ENCODE results near the gene TPRG1. TPM values are rescaled to one million over a fixed set of nuclear protein-coding genes. Genes with fewer than 3 reads are reported as not detected.
"Not testable (repeated sequence)": the region's sequence is repeated elsewhere in the genome, so short reads cannot be mapped to it uniquely, and the experiment has no call there.

Gene TPRG1
- total RNA-seq, 1 experiment from 2014 or later = 2.7 TPM

GRCh38 chr3:189304465-189305351, 132.9 kb downstream of the TPRG1 start:
- no peak for DNase-seq (ENCODE audit: extremely low read depth, low read depth)

- DNase-seq (ENCODE audit: extremely low read depth, low read depth) = no peak
Observed at GRCh38 chr3:189305412-189305811, 133.6 kb downstream of the TPRG1 start.

GRCh38 chr3:189307963-189308362, 136.2 kb downstream of the TPRG1 start:
- DNase-seq (ENCODE audit: extremely low read depth, low read depth) = no peak

DNA sequence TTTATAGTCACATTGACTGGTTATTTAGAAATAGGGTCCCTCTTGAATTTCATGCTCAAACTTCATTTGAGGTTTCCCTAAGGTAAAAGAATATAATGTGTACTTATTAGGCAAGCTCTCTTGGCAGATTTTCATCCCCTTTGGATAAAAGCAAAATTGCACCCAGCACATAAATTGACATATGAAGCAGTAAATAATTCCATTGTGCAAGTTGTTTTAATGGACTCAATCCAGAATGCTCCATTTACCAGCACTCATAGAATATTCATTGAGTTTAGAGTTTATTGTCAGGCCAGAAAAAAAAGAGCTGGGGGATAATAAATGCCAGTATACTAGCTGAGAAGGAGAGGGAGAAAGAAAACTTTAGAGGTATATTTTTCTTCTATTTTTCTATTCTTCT, 136.8 kb downstream of the TPRG1 start:
- no peak for DNase-seq (ENCODE audit: extremely low read depth, low read depth)

DNA sequence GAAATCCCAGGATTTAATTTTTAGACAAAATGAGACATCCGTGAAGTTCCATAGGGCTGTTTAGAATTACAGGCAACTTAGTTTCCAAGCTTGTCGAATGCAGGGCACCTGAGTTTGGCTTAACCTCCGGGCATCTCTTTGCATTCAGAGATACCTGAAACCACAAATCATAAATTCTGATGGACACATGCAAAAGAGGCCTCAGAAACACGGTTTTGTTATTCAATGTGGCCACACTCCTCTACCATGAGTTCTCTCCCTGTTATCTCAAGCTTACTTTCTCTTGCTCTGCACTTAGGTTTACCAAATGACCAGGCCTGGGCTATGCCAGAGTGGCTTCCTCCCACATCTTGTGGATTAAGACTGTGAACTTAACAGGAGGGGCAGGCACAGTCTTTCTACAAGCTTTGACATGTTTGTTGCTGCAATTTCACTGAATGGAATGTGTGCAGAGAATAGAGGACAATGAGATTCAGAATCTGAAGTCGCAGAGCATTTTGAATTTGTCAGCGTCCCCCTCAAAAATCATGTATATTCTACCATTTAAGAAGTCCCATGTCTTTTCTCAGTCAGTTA, 137.7 kb downstream of the TPRG1 start:
- DNase-seq (ENCODE audit: extremely low read depth, low read depth) = no peak

GRCh38 chr3:189311521-189311920, 139.8 kb downstream of the TPRG1 start:
- DNase-seq (ENCODE audit: extremely low read depth, low read depth) = no peak

DNA sequence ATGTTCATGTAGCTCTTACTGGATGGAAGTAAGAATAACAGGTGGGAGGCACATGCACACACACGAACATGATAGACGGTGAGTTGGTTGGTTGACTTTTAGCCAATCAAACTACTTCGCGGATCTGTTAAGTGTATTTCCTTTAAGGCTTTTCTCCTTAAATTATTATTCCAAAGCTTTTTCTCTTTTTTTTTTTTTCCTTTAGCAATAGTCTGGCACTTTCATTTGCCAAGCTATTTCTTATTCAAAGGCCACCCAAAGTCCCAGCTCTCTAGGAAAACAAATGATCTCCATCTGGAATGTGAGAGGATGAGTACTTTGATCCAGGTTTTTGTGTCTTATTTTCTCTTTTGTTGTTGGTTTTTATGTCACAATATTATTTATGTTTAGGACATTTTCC, 141.1 kb downstream of the TPRG1 start:
- no peak for DNase-seq (ENCODE audit: extremely low read depth, low read depth)

DNA sequence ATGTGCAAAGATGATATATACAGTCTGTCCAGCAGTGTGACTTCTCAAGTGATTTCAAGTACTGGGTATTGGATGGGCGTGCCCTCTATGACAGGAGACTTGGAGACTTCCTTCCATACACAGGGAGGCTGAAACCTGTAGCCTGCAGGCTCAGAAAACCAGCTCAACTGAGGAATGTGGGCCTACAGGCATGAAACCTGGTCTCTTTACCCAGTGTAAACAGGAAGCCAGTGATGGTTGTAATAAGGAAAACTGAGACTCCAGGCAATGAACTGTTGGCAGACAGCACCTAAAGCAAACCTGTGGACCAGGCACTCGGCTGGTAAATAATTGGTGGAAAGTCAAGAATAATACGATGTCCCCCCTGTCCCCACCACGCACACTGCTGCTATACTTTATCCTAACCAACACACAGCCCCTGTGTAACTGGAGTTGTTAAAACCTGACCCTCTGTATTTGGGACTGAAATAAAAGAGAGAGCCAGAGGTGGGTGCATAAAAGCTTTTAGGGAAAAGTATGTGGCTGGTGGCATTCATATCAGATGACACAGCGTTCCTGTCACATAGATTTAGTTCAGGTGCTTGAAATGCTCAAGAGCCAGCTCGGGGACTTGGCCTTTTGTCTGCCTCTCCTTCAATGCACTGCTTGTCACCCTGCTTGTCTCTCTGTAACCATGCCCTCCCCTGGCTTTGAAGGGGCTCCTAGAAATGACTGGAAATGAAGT, 144.7 kb downstream of the TPRG1 start:
- no peak for DNase-seq (ENCODE audit: extremely low read depth, low read depth)

GRCh38 chr3:189317911-189318310, 146.1 kb downstream of the TPRG1 start:
- no peak for DNase-seq (ENCODE audit: extremely low read depth, low read depth)

- no peak for DNase-seq (ENCODE audit: extremely low read depth, low read depth)
Observed at GRCh38 chr3:189320511-189320910, 148.7 kb downstream of the TPRG1 start.

DNA sequence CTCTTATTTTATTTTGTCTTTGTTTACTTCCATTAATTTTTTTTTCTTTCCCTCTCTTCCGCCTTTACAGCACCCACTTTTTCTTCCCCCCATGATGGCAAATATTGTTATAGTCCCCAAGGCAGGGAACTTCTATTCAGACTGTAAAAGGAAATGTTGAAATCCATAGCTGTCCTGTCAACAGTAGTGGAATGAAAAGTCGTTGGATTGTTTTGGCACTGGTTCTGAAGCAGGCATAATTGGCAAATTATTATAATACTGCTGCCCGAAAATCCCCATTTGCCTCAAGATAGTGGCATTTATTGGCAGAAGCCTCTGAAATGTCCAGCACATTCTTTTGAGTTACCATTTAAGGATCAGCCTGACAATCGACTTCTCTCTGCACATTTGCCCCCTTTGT, 150.6 kb downstream of the TPRG1 start:
- no peak for DNase-seq (ENCODE audit: extremely low read depth, low read depth)

DNA sequence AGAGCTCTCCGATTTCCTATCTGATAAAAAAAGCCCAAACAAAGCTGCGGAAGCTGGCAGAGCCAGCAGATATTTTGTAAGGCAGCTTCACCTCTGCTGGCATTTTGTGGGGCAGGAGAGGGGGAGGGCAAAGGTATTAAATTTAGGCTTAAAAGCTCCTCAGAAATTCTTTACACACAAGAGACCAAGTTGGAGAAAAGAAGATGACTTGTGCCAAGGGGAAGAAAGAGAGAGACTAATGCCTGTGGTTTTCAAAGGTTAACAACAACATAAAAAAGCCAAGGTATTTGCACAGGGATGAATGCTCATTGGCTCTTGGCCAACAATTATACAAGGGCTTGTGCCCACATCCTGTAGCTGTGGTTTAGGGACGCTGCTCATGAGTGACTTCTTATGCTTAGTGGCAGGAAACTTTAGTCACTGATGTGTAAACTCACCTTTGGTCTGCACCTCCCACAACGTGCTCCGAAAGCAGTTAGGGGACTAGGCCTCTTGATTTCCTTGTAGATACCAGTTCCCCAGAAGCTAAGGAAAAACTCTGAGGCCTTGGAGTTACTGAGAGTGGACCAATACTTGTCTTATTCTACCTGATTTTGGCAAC, 152.9 kb downstream of the TPRG1 start:
- peak; percentile 7 for DNase-seq (ENCODE audit: extremely low read depth, low read depth)

DNA sequence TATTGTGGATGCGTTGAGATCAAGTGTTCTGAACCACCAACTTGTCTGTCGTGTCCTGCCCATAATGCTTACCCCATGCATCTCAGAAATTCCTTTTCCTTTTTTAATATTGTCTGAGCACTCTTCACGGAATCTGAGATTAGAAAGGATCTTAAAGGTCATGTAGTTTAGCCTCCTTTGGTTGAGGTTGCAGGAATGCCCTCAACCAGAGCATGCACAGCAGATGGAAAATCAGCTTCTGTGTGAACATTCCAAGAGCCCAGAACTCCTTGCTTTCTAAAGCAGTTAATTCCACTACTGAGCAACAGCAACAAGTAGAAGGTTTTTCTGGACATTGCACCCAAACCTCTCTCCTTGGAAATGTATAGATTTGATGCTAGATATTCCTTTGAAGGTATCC, 153.7 kb downstream of the TPRG1 start:
- DNase-seq (ENCODE audit: extremely low read depth, low read depth) = no peak

DNA sequence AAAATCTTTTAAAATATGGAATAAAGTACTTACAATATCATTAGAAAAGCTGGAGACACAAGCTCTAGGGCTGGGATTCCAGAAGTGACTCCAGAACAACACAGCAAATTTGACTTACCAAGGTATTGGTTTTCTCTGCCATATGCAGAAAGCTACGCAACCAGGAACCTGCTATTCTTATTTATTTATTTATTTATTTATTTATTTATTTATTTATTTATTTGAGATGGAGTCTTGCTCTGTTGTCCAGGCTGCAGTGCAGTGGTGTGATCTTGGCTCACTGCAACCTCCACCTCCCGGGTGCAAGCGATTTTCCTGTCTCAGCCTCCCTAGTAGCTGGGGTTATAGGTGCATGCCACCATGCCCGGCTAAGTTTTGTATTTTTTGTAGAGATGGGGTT, 157.9 kb downstream of the TPRG1 start:
- not testable (repeated sequence) for DNase-seq (ENCODE audit: extremely low read depth, low read depth)

DNA sequence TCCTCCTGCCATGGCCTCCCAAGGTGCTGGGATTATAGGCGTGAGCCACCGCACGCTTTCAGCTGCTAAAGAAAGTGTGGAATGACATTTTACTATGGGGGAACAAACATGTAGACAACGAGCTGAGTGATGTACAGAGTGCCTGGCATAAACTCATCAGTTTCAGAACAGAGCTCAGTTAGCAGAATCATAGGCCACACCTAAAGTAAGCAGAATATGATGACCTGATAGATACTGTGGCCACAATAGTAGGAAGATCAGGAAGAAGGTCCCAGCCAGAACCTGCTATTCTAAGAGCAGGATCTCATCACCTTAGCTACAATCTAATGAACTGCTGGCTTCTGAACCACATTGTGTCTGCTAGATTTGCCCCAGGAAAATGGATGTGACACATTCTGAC, 158.3 kb downstream of the TPRG1 start:
- DNase-seq (ENCODE audit: extremely low read depth, low read depth) = no peak

- no peak for DNase-seq (ENCODE audit: extremely low read depth, low read depth)
Observed at GRCh38 chr3:189331002-189331418, 159.2 kb downstream of the TPRG1 start.

DNA sequence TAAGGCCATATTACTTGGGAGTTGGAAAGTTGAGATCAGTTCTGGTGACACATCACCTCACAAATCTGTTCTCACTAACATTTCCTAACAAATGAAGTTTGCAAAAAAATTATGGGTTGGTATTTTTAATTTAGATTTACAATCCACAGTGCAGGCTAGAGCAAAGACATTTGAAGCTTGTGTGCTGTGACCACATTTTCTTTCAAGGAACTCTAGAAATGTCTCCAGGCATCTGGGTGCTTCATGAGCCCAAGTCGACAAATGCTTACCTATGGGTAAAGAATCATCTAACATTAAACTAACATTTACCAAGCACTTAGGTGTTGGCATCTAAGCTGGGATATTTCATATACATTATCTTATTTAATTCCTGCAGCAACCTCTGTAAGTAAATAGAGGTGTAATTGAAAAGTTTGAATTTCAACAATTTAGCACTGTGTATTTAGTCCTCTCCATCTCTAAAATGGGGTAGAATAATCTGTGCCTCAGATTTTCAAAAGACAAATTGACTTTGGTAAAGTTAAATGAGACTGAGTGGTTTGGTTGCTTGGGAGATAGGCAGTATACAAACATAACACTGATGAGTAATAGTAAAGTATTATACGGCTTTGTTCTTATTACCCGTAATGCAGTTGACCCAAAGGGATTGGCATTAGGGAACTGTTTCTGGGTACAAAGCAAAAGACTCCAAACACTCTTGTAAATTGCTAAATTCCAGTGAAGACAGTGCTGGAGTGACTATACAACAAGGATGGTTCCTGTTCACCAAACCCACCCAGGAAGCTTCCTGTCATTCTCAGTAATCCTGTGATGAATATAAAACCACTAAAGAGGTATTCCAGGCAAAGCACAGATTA, 162.5 kb downstream of the TPRG1 start:
- DNase-seq (ENCODE audit: extremely low read depth, low read depth) = no peak

DNA sequence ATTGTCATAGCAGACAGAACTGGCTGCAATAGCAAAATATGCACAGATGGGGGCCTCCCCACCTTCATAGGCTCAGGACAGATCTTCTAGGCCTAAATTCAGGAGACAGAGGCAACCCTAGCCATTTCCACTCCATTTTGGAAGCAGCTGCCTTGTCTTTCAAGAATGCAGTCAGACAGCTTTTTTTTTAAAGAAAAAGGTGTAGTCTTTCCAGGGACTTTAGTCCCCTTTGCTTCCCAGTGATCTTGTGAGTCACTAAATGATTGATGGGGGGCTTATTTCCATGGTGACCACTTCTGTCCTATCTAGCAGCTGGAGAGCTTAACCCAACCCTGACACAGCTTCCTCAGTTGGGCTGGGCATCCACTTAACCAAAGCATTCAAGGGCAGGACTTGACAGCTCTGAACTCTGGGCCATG, 165.9 kb downstream of the TPRG1 start:
- no peak for DNase-seq (ENCODE audit: extremely low read depth, low read depth)

GRCh38 chr3:189338366-189338765, 166.6 kb downstream of the TPRG1 start:
- no peak for DNase-seq (ENCODE audit: extremely low read depth, low read depth)

DNA sequence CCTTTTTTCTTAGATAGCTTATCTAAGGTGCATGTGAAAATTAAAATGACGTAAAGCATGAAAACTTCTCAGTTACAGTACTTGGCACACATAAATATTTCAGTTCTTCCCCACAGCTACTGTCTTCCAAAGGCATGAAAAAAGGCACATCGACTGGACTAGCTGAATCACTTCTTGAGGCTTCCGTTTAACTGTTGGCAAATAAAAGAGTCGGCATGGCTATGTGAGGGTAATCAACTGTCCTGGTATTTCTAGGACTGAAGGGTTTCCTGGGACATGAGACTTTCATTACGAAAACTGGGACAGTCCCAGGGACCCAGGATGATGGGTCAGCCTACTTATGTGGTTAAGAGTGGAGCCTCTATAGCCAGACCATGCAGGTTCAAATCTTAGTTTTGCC, 168.2 kb downstream of the TPRG1 start:
- no peak for DNase-seq (ENCODE audit: extremely low read depth, low read depth)

All from NCI-H460 (cell line).